Measurements from ENCODE around the gene EPC2. TPM values are rescaled to one million over a fixed set of nuclear protein-coding genes. Genes with fewer than 3 reads are reported as not detected.
"Not testable (repeated sequence)": the region's sequence is repeated elsewhere in the genome, so short reads cannot be mapped to it uniquely, and the experiment has no call there.

EPC2 gene
- total RNA-seq, 1 donor from 2014 or later, result 106 TPM

- FAIRE-seq (no peak), DNase-seq (ENCODE audit: low spot score in 2 of 2) (no peak)
Measured at GRCh38 chr2:148720501-148721001, 76.0 kb downstream of the EPC2 start.

DNA sequence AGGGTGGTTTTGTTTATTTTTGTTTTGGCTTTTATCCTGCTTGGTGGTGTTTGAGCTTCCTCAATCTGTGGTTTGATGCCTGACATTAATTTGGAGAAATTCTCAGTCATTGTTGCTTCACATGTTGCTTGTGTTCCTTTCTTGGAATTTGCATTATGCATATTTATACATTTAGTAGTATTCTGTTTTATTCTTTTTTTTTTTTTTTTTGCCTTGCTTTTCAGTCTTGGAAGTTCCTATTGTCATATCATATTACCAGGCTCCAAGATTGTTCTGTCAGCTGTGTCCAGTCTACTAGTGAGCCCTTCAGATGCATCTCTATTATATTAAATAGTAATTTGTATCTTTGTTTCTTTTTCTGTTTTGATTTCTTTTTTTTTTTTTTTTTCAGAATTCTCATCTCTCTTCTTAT lies 77.0 kb downstream of the EPC2 start:
- FAIRE-seq (no peak), DNase-seq (ENCODE audit: low spot score in 2 of 2) (no peak)

DNA sequence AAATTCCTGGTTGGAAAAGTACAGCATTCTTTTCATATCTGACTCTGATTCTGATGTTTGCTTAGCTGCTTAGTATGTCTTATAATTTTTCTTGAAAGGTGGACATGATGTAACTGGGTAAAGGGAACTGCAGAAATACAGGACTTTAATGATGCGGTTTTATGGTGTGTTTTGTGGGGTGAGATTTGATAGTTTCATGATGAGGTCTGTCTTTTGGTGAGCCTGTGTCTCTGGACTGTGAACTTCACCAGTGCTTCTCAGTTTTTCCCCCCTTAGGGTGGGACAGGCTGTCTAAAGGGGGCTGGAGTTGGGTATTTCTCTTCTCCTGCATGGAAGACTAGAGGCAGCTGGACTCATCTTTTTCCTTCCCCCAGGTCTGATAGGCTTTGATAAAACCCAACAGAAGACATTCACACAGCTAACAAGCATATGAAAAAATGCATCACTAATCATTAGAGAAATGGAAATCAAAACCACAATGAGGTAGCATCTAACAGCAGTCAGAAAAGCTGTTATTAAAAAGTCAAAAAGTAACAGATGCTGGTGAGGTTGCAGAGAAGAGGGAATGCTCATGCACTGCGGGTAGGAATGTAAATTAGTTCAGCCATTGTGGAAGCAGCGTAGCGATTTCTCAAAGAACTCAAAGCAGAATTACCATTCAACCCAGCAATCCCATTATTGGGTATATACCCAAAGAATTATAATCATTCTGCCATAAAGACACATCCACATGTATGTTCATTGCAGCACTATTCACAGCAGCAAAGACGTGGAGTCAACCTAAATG lies 77.6 kb downstream of the EPC2 start:
- DNase-seq (ENCODE audit: low spot score in 2 of 2) (no peak), FAIRE-seq (no peak)

DNA sequence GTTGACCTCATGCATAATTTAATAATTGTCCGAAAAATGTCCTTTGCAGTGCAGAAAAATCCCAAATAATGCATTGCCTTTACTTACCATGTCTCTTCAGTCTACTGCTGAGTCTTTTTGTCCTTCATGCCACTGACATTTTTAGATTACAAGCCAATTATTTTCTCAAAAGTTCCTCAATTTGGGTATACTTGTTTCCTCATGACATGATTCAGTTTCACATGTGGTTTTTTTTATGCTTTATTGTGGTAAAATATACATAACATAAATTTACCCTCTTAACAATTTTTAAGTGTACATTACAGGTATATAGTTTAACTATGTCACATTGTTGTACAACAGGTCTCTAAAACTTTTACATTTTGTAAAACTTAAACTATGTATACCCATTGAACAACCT lies 81.0 kb downstream of the EPC2 start:
- FAIRE-seq (no peak), DNase-seq (ENCODE audit: low spot score in 2 of 2) (no peak)

DNA sequence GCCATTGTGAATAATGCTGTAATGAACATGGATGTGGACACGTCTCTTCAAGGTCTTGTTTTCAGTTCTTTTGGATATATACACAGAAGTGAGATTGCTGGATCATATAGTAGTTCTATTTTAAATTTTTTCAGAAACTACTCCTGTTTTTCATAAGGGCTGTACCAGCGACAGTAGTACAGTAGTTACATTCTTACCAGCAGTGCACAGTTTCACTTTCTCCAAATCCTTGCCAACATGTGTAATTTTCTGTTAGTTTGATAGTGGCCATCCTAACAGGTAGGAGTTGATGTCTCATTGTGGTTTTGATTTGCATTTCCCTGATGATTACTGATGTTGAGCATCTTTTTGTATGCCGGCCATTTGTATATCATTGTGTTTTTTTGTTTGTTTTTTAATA lies 81.7 kb downstream of the EPC2 start:
- DNase-seq (ENCODE audit: low spot score in 2 of 2) (no peak), FAIRE-seq (no peak)

GRCh38 chr2:148730085-148730484 lies 85.5 kb downstream of the EPC2 start:
- DNase-seq (ENCODE audit: low spot score in 2 of 2) (no peak), FAIRE-seq (no peak)

DNA sequence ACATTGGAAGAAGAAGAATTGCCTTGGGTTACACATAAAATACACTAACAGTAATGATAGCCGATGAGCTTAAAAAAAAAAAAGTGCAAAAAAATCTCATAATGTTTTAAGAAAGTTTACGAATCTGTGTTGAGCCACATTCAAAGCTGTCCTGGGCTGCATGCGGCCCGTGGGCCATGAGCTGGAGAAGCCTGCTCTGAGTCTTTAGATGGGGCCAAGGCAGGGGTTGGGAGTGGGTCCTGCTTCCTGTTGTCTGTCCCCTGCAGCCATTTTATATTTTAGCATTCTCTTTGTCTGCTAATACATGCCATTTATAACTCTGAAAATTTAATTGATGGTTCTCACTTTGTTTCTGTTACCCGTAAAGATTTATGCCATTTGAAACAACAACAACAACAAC lies 93.2 kb downstream of the EPC2 start:
- DNase-seq (ENCODE audit: low spot score in 2 of 2) (no peak), FAIRE-seq (no peak)

- no peak for DNase-seq (ENCODE audit: low spot score in 2 of 2)
- no peak for FAIRE-seq
Measured at GRCh38 chr2:148739454-148740105, 95.0 kb downstream of the EPC2 start.

DNA sequence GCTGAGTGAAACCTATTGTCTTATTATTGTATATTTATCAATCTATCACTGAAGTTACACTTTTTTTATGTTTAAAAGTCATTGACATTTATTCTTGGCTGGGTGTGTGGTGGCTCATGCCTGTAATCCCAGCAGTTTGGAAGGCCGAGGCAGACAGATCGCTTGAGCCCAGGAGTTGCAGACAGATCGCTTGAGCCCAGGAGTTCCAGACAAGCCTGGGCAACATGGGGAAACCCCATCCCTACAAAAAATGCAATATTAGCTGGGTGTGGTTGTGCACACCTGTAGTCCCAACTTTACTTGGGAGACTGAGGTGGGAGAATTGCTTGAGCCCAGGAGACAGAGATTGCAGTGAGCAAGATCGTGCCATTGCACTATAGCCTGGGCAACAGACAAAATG lies 97.8 kb downstream of the EPC2 start:
- DNase-seq (ENCODE audit: low spot score in 2 of 2), result no peak
- no peak for FAIRE-seq

- DNase-seq (ENCODE audit: low spot score in 2 of 2), result no peak
- no peak for FAIRE-seq
Measured at GRCh38 chr2:148745151-148745851, 100.8 kb downstream of the EPC2 start.

- DNase-seq (ENCODE audit: low spot score in 2 of 2) (no peak), FAIRE-seq (no peak)
Measured at GRCh38 chr2:148746973-148747372, 102.4 kb downstream of the EPC2 start.

GRCh38 chr2:148751907-148752306 lies 107.4 kb downstream of the EPC2 start:
- DNase-seq (ENCODE audit: low spot score in 2 of 2), result no peak
- no peak for FAIRE-seq

GRCh38 chr2:148752977-148753376 lies 108.4 kb downstream of the EPC2 start:
- DNase-seq (ENCODE audit: low spot score in 2 of 2), result no peak
- FAIRE-seq, result no peak

- no peak for FAIRE-seq
- DNase-seq (ENCODE audit: low spot score in 2 of 2), result no peak
Measured at GRCh38 chr2:148754864-148755263, 110.3 kb downstream of the EPC2 start.

DNA sequence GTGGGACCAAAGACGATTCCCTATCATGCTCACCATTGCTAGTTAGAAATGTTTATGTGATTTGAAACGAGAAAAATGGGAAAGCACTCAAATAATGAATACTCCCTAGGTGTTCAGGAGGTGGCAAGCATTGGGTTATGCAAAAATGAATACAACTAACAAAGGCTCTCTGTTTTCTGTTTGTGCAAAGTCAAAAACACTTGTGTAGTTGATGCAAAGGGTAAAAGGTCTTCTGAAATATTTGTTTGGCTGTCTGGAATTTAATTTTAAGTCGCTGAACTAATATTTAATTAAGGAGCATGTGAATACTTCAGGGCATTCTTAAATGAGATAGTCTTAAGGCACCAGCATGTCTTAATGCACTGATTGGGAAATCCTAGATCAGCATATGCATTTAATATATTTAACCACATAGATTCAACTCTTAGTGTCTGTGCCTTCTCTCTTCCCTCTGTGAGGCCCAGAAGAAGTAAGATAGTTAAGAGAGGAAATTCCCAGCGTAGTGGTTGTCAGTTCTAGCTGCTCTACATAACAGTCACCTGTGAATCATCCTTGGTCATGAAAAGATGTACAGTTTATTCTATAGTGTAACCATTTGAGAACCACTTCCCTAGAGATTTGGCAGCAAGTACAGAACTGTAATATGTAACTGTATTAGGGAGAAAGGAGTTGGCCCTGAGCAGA lies 111.9 kb downstream of the EPC2 start:
- FAIRE-seq (no peak), DNase-seq (ENCODE audit: low spot score in 2 of 2) (no peak)

GRCh38 chr2:148764815-148765214 lies 120.3 kb downstream of the EPC2 start:
- DNase-seq (ENCODE audit: low spot score in 2 of 2) (no peak), FAIRE-seq (no peak)

DNA sequence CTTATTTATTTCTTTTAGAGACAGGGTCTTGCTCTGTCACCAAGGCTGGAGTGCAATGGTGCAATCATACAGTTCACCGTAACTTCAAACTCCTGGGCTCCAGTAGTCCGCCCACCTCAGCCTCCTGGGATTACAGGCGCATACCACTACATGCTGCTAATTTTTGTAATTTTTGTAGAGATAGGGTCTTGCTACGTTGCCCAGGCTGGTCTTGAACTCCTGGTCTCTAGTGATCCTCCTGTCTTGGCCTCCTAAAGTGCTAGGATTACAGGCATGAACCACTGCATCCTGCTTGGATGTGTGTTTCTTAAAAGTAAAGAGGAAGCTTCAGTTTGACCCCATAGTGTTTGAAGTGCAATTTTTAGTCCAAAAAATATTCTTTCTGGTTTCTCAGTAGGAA lies 125.5 kb downstream of the EPC2 start:
- DNase-seq (ENCODE audit: low spot score in 2 of 2) (no peak), FAIRE-seq (no peak)

DNA sequence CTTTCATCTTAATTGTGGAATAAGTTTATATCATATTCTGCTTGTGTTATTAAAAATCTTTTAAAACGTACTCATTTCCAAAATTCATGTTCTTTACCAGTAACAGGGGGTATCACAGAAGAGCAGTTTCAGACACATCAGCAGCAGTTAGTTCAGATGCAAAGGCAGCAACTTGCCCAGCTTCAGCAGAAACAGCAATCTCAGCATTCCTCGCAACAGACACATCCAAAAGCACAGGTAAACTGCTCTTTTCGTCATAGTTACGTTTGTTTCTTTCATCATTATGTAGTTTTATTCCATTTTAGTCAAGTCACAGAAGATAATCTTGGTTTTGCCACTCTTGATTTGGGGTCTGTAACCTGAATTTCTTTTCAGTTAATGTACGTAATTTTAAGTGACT lies 137.0 kb downstream of the EPC2 start:
- no peak for FAIRE-seq

GRCh38 chr2:148789059-148789458 lies 144.5 kb downstream of the EPC2 start:
- FAIRE-seq (no peak), DNase-seq (ENCODE audit: low spot score in 2 of 2) (no peak)

More for the DNA sequence above, 137.0 kb downstream of the EPC2 start:
- DNase-seq (ENCODE audit: low spot score in 2 of 2), result no peak

DNA sequence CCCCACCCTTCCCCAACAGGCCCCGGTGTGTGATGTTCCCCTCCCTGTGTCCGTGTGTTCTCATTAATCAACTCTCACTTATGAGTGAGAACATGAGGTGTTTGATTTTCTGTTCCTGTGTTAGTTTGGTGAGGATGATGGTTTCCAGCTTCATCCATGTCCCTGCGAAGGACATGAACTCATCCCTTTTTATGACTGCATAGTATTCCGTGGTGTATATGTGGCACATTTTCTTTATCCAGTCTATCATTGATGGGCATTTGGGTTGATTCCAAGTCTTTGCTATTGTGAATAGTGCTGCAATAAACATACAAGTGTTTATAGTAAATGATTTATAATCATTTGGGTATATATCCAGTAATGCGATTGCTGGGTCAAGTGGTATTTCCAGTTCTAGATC lies 145.6 kb downstream of the EPC2 start:
- FAIRE-seq; DNase-seq (ENCODE audit: low spot score in 2 of 2): not testable (repeated sequence)

- FAIRE-seq, result no peak
- DNase-seq (ENCODE audit: low spot score in 2 of 2), result no peak
Measured at GRCh38 chr2:148794558-148794957, 150.0 kb downstream of the EPC2 start.

Measured in frontal cortex (tissue), 4 donors.